Medulla oblongata (tissue), 1 donor: Measurements from ENCODE around the gene TBL1X.
"Not testable (repeated sequence)": the region's sequence is repeated elsewhere in the genome, so short reads cannot be mapped to it uniquely, and the experiment has no call there.

Experiments used
- DNase-seq: peaks from one replicate; pipeline ENCODE4 v3.0.0-alpha.2; 2015; ENCODE audit errors: extremely low spot score

The TBL1X gene

DNA sequence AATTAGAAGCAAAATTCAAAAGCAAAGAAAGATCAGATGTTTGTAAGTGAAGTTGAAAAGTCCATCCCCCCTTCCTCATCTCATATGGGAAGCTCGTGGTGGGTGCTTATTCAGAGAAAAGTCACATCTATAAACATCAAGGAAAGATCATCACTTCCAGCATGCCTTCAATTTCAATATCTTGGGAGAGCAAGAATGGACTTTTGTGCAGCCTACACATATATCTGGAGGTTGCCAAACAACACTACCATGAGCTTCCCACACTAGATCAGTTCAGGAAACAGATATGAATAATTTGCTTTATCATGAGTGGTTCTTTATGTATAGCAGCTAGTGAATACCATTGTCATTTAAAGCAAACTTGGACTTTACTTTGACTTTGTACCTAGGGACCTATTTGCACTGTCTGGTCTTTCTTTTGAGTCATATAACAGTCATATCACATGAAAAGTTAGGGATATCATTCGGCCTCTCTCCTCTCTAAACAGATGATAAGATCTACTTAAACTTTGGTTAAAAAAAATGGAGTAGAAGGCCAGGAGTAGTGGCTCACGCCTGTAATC is 5.6 kb upstream of the TBL1X start:
- no peak for DNase-seq

DNA sequence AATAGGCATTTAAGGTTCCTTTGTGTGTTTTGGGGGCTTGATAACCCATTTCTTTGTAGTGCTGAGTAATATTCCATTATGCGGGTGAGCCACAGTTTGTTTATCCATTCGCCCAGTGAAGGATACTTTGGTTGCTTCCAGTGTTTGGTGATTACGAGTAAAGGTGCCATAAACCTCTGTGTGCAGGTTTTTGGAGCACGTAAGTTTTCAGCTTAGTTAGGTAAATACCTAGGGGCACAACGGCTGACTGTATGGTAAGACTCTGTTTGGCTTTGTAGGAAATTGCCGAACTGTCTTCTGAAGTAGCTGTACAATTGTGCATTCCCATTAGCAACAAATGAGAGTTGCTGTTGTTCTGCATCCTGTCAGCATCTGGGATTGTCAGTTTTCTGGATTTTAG is 3.8 kb upstream of the TBL1X start:
- no peak for DNase-seq

DNA sequence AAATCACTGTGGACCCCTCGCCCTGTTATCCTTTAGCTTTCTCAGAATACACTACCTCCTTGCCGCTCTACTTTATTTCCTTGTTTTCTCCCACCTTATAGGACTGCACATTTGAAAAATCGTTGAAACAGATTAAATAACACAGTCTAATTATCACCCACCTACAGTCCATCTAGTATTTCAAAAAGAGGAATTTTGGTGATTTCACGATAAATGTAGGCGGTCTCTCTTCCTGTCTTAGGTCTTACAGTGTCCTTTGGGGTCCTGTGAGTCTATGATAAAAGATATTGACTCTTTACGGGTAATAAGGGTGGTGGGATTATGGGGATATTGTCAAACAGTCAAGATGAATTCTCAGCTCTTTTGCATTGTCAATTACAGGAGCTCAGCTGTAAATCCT is 2.4 kb upstream of the TBL1X start:
- no peak for DNase-seq

DNA sequence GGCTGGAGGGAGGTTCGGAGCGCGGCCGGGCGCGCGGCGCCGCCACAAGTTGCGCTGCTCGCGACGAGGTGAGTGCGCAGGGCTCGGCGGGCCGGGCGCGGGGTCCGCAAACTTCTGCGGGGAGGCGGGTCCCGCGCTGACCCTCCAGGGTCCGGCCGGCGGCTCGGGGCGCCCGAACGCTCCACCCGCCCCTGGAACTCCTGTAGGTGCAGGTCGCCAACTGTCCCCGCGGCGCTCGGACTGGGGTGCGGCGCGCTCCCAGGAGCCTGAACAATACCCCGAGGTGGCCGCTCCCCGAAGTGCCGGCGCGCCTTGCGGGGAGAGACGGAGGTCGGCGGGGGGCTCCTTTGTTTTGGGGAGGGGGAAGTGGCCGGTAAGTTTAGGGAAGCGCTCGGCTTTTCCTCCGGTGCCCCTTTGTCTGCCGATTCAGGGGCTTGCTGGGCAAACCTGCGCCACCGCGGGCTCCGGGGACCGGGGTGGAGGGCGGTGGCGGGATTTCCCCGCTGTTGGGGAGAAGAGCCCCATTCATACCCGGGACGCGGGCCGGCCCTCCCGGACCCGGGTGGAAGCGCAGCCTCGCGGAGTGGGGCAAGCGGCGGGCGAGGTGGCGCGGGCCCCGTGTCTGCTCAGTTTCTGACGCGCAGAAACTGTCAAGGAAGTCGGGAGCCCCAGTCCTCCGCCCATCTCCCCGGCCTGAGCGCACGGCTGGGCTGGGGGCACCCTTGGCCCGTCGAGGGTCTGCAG is 694 bp downstream of the TBL1X start:
- no peak for DNase-seq

DNA sequence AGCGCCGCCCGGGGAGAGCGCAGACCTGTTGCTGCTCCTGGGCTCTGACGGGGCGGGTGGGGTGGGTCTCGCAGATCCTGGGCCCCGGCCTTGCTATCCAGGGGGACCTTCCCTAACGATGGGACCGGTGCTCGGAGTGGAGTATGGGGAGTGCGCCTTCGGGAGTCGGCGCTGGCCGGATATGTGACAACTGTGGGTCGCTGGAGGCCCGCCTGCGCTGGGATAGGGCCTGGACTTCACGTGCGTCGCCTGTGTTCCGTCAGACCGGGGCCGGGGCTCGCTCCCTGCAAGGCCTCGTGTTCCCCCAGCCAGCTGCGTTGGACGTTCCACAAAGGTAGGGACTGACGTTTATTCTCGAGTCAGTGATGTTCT is 1.3 kb downstream of the TBL1X start:
- DNase-seq: peak; percentile 15

DNA sequence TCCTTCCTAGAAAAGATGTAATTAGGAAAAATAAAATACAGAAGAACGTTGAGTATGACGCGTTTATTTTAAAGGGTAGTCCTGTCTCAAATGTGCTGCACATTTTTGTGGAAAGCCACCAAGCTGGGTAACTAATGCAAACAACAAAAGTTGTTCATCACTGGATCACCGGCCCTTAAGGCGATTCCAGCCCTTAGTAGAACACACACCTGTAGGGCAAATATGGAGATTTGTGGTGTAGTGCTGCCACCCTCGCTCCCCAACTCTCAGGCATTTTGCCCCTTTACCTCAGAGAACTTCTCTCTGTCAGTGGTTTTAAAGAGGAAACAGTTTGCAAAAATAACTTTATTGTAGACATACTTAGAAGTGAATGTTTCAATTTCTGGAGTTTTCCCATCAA is 1.9 kb downstream of the TBL1X start:
- DNase-seq: no peak

DNA sequence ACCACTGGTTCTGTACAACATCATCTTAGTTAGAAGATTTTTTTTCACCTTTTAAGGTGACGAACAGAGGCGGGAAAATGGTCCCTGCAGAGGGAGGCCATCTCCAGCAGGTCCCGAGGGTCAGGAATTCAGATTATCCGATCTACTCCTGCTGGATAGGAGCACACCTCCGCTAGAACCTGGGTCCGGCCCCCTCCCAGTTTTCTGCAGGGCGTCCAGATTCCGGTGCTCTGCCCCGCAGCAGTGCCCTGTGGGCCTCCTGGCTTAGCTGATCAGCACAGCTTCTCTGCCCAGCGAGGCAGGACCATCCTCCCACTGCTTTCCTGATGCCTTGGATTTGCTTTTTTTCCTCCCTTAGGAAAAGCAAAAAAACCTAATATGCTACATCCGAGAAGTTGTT is 2.3 kb downstream of the TBL1X start:
- no peak for DNase-seq

DNA sequence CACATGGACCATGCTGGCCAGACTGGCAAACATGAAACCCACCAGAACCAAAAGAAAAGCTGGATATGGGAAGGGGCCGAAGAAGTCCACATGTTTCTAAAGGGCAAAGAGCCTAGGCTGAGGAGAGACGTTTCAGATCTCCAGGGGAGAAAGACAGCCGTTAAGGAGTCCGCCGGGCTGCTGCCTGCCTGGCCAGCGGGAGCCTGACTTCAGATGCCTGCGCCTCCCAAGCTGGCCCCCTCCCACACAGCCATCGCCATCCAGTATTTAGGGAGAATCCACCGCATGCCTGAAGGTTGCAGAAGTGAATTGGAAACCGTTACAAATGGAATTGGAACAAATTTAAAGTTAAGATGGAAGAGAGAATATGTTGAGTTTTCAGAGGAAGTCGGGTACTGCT is 2.9 kb downstream of the TBL1X start:
- no peak for DNase-seq

DNA sequence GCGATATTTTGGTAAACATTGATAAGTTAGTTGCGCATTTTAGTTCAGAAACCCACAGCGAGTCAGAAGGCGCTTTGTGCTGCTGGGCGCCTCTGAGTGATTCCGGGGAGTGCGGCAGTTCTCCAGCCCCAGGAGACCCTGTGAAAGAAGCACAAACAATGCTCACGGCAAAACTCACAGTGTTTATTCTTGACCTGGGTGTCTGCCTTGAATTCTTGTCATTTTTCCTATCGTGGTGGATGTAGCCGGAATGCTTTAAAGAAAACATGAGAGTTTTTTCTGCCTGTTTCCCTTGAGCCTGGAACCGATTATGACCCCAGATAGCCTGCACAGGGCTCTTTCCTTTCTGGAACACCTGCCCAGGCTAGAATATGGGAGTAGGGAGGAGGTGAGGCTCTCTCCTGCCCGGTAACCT is 6.7 kb downstream of the TBL1X start:
- DNase-seq: no peak

DNA sequence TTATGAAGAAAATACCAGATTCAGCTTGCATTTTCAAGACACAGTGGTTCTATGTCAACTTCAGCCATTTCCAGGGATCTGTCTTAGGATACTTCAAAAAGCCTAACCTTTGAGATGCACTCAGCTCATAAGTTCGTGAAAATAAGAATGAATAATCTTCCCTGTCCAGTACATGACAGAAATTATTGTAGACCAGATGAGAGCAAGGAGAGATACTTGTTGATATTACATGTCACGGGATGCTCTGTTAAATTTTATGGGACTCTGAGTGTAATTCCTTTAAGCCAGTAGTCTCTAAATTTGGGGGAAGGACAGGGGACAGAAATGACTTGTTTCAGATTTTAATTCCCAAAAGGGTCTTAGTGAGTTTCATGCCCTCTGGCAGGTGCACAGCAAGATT is 8.8 kb downstream of the TBL1X start:
- no peak for DNase-seq

DNA sequence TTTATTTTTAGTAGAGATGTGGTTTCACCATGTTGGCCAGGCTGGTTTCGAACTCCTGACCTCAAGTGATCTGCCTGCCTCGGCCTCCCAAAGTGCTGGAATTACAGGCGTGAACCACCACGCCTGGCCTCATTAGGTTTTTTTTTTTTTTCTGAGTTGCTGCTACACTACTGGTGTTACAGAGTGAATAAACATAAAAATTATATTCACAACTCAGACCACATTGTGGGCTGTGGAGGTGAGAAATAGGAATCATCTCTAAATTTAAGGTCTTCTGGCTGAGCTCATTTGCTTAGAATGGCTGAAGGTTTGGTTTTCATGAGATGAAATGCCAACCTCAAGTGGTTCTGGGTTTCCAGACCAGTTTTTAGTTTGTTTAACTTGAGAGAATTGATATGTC is 10.6 kb downstream of the TBL1X start:
- DNase-seq: not testable (repeated sequence)

DNA sequence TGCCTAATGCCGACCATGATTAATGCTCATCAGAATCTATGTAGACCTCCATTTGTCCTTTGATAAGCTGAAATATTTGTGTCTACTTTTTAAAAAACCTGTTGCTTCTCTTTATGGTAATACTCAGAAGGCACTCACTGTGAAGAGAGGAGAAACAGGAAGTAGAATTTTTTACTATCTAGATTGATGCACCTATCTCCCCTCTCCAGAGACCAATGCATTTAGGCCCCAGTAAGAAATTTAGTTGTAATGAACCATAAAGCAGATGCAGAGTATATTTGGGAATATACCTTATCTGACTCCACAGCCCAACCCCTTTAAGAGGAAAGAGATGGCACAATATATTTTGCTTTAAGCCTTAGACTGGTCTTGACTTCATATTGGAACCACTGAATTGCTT is 11.1 kb downstream of the TBL1X start:
- DNase-seq: no peak

DNA sequence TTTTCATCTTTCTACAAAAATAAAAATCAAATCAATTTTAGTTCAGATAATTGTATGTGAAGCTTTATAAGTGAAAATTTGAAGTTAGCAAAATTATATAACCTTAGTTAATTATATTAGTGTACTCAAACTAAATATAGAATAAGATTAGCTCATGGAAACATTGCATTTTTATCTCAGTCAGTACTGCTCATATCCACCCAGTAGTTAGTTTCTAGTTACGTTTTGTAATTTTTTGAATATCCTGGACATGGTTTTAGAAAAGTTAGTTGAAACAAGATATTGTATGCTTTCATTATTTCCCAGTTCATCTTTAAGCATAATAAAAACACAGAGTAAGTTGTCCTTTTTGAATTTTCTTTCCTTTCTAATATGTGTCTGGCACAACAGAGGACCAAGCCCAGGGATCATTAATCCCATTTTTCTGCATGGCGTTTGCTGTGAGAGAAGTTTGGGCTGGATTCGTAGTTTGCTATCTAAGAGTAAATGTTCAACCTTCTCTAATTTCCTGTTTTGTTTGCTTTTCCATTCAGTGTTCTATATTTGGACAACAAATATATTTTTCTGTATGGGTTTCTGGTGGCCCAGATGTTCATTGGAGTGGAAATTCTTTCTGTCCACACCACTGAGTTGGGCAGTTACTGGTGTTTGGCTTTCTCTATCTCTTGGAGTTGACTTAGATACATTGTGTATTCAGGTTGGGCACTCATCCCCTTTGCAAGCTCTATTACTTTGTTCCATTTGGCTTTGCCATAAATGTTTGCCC is 12.1 kb downstream of the TBL1X start:
- DNase-seq: peak; percentile 2

DNA sequence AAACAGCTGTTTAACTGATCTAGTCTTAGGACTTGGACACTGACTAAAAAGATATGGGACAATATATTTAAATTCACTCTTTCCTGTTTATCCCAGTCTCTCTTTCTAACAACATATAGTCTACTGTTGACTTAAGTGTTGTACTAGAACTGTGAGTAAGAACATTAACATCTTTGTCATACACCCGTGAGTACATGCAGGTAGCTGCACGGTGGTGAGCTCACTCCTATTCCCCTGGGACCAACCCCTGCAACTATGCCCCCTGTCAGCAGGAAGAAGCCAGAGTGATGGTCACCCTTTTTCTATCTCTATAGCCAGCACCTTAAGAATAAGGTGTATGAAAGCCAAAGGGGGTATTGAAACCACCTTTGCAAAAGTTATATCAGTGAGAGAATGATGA is 17.6 kb downstream of the TBL1X start:
- DNase-seq: no peak

DNA sequence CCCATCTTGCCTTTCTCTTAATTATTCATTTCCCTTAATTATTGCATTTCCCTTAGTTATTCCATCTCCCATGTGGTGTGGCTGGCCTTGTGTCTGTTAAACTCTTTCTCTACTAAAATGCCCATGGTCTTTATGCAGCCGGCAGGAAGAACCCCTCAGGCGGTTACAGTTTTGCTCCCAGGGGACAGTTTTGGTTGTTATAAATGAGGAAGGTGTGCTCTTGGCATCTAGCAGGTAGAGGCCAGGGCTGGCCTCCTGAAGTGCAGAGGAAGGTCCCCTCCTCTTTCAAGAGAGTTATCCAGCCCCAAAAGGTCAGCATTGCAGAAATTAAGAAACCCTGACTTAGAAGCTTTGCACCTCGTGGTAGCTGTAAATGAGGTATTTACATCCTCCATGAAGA is 18.0 kb downstream of the TBL1X start:
- DNase-seq: no peak

DNA sequence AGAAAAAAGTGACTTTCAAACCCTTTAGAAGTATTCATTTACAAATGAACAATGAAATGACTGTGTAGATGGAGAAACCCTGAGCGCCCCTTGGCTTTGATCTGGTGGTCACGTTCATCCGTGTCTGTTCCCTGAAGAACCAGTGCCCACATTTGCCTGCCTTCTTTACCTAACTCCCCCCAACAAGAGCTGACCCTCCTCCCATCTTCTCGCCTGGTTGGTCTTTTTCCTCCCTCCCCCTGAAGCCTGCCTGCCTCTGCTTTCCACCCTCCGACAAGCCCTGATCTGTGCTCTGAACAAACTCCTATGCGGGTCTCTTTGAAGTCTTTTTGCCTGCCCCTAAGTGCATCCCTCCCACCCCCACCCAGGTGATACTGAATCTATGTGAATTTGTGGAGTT is 18.5 kb downstream of the TBL1X start:
- DNase-seq: no peak

DNA sequence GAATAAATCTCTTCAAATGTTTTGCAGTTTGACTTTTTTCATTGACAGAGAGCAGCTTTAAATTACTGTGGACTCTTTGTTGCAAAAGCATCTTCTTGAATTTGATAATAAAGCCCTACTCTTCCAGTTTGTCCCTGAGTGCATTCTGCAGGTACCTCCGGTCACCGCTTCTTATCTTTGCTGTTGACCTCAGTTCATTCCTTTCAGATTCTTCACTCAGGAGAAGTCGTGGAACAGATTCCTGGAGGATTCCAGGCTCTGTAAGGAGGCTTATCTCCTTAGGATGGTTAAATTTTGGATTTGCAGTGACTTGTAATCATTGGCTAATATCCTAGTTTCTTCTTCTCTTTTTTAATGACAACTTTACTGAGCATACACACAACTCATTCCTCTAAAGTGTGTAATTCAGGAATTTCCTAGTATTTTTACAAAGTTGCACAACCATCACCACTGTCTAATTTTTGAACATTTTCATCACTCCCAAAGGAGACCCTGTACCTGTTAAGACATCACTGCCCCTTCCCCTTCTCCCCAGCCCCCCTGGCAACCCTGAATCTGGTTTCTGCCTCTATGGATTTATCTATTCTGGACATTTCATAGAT is 22.0 kb downstream of the TBL1X start:
- DNase-seq: no peak

DNA sequence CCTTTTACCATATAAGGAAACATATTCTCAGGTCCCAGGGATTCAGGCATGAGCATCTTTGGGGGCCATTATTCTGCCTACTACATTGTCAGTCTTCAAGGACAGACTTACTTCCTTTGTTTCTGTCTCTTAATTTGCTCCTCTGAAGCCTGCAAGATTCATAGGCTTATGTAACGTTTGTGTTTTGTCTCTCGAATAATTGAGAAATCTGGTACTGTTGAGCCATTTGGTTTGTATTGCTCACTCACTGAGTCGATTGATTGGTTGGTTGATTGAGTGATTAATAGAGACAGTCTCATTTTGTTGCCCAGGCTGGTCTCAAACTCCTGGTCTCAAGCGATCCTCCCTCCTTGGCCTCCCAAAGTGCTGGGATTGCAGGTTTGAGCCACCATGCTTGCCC is 23.7 kb downstream of the TBL1X start:
- DNase-seq: no peak

DNA sequence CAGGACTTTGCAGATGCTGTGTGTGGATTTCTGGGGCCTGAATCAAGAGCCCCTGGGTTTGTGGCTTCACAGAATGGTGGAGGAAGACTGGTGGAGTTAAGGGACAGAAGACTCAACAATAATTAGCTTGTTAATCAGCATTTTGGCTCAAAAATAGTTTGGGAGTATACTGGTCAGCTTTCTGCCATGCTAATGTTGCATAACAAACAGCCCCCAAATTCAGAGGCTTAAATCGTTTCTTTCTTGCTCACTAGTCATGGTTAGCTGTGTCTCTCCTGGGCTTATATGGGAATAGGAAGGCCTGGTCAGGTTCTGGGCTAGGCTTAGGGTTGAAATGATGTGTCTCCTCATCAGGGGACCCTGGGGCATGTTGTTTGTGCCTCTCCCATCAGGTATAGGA is 24.4 kb downstream of the TBL1X start:
- no peak for DNase-seq

DNA sequence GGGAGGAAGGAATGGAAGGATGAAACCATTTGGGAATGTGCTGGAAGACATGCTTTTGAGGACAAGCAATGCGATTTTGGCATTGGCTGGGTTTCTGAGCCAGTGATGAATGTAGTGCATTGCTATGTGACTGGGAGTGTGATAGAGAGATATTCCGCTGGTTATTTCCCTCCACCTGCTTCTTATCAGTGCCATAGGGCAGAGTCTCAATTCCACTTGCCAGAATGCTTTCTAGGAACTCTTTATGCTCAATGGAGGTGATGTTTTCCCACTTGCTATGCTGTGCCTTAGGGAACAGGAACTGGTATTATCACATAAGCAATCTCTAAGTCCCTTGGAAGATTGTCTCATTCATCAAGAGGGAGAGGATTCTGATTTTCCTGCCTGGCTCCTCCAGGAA is 28.0 kb downstream of the TBL1X start:
- no peak for DNase-seq

DNA sequence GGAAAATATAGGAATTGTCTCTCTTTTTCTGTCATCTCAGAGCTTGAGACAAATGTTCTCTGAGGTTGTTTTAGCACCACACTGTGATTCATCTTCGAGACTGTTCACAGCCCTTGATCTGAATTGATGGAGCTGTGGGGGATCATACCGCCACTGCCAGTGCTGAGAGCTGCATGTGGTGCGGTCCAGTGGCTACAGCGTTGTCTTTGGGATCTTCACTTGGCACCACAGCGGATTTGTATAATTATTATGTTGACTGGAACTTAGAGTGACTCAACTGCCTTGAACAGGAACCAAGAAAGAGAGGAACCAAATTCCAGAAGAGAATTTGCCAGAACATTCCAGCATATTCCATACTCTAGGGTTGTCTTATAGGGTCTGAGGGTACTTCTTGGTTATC is 29.1 kb downstream of the TBL1X start:
- DNase-seq: no peak

DNA sequence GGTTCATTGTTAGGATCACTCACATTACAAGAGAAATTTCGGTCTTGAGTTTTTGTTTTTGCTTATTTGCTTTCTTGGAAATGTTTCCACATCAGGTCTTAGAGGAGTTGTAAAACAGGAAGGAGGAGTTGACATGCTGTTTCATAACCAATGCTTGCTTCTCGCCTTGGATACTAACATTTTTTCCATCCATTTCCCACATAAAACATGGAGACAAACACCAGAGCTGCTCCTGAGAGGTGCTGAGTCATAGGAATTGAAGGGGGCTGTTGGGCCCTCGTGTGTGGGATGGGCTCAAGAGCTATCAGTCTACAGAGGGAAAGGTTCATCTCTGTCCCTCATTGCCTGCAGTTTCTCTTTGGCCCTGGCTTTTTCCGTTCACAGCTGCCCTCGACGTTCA is 29.9 kb downstream of the TBL1X start:
- DNase-seq: no peak

DNA sequence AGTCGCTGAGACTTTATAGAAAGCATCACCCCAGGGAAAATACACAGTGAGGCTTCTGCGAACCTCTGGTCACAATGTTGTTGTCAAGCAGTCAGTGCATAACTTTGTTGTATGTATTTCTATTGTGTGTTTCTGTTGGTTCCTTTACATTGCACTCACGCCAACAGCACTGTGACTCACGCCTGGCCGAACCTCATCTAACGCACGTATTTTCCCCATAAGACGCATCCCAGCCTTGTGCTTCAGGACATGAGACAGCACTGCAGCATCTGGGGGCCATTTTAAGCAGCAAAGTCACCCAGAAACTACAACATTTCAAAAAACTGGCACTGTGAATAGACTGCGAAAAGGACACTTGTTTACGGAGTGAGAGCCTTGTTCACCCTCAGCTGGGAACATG is 30.6 kb downstream of the TBL1X start:
- no peak for DNase-seq
